AG04449 (cell line): ENCODE data around the gene SIGLEC6.

ENCODE experiments used
- CTCF ChIA-PET: fragments of 350-600 bp; formaldehyde crosslinking; extraction: SDS; loops from one replicate; lab custom pipeline; 2021; ENCODE audit warnings: antibody characterized with exemption; lab: Yijun Ruan, JAX
- POLR2A ChIA-PET: fragments of 400-600, 350-600 bp; formaldehyde crosslinking; extraction: SDS; loops from one replicate; lab custom pipeline; 2020; ENCODE audit warnings: antibody characterized with exemption, inconsistent platforms; lab: Yijun Ruan, JAX
- DNase-seq: peaks from one replicate; pipeline ENCODE4 v3.0.0-alpha.2; 2010; ENCODE audit warnings: low read depth, low spot score
- H3K4me3 ChIP-seq: 2 replicates; pipeline ENCODE4 v1.5.1; 2011; ENCODE audit warnings: low read depth, mild to moderate bottlenecking, control low read depth, low read length
- TF ChIP-seq, protein P1 (sequence below): IDR thresholded peaks from one replicate; pipeline ENCODE4 v1.5.1; 2011; ENCODE audit warnings: mild to moderate bottlenecking, moderate library complexity, low read length, control low read depth, inconsistent platforms; ENCODE audit not compliant: insufficient read depth; ENCODE audit errors: missing control alignments

The SIGLEC6 gene

GRCh38 chr19:51531349-51532315 lies at the start of gene SIGLEC6:
TSS of gene SIGLEC6 (minus strand) at chr19:51531670. CDS start at chr19:51531648, 22 bp downstream.
- no peak within 1 kb of the TSS for H3K4me3 ChIP-seq

GRCh38 chr19:51576850-51577249 lies 45.4 kb upstream of the SIGLEC6 start:
- TF ChIP-seq, protein P1, sequence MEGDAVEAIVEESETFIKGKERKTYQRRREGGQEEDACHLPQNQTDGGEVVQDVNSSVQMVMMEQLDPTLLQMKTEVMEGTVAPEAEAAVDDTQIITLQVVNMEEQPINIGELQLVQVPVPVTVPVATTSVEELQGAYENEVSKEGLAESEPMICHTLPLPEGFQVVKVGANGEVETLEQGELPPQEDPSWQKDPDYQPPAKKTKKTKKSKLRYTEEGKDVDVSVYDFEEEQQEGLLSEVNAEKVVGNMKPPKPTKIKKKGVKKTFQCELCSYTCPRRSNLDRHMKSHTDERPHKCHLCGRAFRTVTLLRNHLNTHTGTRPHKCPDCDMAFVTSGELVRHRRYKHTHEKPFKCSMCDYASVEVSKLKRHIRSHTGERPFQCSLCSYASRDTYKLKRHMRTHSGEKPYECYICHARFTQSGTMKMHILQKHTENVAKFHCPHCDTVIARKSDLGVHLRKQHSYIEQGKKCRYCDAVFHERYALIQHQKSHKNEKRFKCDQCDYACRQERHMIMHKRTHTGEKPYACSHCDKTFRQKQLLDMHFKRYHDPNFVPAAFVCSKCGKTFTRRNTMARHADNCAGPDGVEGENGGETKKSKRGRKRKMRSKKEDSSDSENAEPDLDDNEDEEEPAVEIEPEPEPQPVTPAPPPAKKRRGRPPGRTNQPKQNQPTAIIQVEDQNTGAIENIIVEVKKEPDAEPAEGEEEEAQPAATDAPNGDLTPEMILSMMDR = no peak
- no peak for DNase-seq
- no peak overlapping the region for H3K4me3 ChIP-seq
- ChIA-PET CTCF (no interaction called here), POLR2A (no interaction called here)

More at GRCh38 chr19:51531349-51532315, at the start of gene SIGLEC6:
- ChIA-PET POLR2A (no interaction called here), CTCF (no interaction called here)
- TF ChIP-seq, protein P1 = no peak
- DNase-seq = no peak

GRCh38 chr19:51573331-51573730 lies 41.9 kb upstream of the SIGLEC6 start:
- ChIA-PET POLR2A (no interaction called here), CTCF (no interaction called here)
- peak overlapping the region; percentile 15; the same call in 1 of the 2 replicates for H3K4me3 ChIP-seq
- TF ChIP-seq, protein P1 = no peak
- DNase-seq = no peak

- ChIA-PET CTCF (no interaction called here), POLR2A (interaction anchor here (0.5 to 1.8 kb wide), 2 partner anchors 77 to 118 kb away, joined by 3 to 6 read pairs; no protein-coding TSS in a partner anchor)
- TF ChIP-seq, protein P1 = no peak
- DNase-seq = peak; percentile 10
- H3K4me3 ChIP-seq = no peak overlapping the region
Measured at GRCh38 chr19:51572908-51573307, 41.4 kb upstream of the SIGLEC6 start.

- no peak for DNase-seq
- H3K4me3 ChIP-seq = peak overlapping the region; percentile 72
- ChIA-PET POLR2A (interaction anchor here (0.5 to 1.8 kb wide), 2 partner anchors 76 to 118 kb away, joined by 3 to 6 read pairs; no protein-coding TSS in a partner anchor), CTCF (interaction anchor here (1.2 kb wide), 1 partner anchor 84 kb away, joined by 3 read pairs; no protein-coding TSS in a partner anchor)
- TF ChIP-seq, protein P1 = no peak
Measured at GRCh38 chr19:51572410-51572809, 40.9 kb upstream of the SIGLEC6 start.

DNA sequence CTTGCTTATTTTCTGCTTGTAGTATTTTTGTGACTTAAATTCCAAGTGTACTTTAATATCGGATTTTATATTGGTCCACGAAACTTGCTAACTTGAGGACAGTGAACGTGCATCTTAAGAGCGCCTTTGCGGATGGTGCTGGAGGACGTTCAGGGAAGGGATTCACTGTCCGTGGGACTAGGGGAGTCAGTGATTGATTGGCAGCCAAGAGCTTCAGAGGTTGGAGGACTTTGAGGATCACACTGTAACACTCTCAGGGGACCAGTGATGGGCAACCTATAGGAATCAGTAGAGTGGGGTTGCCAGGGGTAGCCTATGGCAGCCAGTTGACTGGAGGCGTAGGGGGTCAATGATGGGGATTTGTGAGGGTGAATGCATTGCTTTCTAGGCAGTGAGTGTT lies 40.1 kb upstream of the SIGLEC6 start:
- ChIA-PET CTCF (interaction anchor here (1.0 to 1.8 kb wide), 3 partner anchors 57 to 88 kb away, joined by 3 to 4 read pairs (median 3); no protein-coding TSS in a partner anchor), POLR2A (interaction anchor here (1.1 to 1.8 kb wide), 2 partner anchors 117 to 119 kb away, joined by 5 to 6 read pairs; no protein-coding TSS in a partner anchor)
- no peak for DNase-seq
- TF ChIP-seq, protein P1 = no peak
- H3K4me3 ChIP-seq = peak overlapping the region; percentile 72
